ENCODE measurements around the gene CIDEA. TPM values are rescaled to one million over a fixed set of nuclear protein-coding genes. Genes with fewer than 3 reads are reported as not detected.
A peak's percentile ranks its signal among the peaks of the same experiment; 100 is the strongest.

The CIDEA gene
- total RNA-seq, 1 donor from 2014 or later: 1.5 TPM

GRCh38 chr18:12271376-12272235 lies 17.4 kb downstream of the CIDEA start:
- peak overlapping the region; percentile 52 for H3K4me3 ChIP-seq (ENCODE audit: low read depth, low read length)
- DNase-seq (ENCODE audit: low read depth): no peak
- peak; percentile 77 for TF ChIP-seq CTCF (conservative IDR thresholded peaks at IDR 0.05; ENCODE audit: low read depth, low read length)

- DNase-seq (ENCODE audit: low read depth): no peak
- no peak for TF ChIP-seq CTCF (conservative IDR thresholded peaks at IDR 0.05; ENCODE audit: low read depth, low read length)
These were observed 20.6 kb downstream of the CIDEA start for GRCh38 chr18:12274793-12275192.

GRCh38 chr18:12276736-12277554 lies 22.8 kb downstream of the CIDEA start:
- no peak for TF ChIP-seq CTCF (conservative IDR thresholded peaks at IDR 0.05; ENCODE audit: low read depth, low read length)
- DNase-seq (ENCODE audit: low read depth): no peak
- no peak overlapping the region for H3K4me3 ChIP-seq (ENCODE audit: low read depth, low read length)

More at GRCh38 chr18:12274793-12275192, 20.6 kb downstream of the CIDEA start:
- no peak overlapping the region for H3K4me3 ChIP-seq (ENCODE audit: low read depth, low read length)

GRCh38 chr18:12278215-12278671 lies 24.1 kb downstream of the CIDEA start:
- H3K4me3 ChIP-seq (ENCODE audit: low read depth, low read length): no peak overlapping the region
- DNase-seq (ENCODE audit: low read depth): no peak

GRCh38 chr18:12278741-12279682 lies 24.9 kb downstream of the CIDEA start:
- no peak for TF ChIP-seq CTCF (conservative IDR thresholded peaks at IDR 0.05; ENCODE audit: low read depth, low read length)
- H3K4me3 ChIP-seq (ENCODE audit: low read depth, low read length): peak overlapping the region; percentile 3
- DNase-seq (ENCODE audit: low read depth): no peak

More at GRCh38 chr18:12278215-12278671, 24.1 kb downstream of the CIDEA start:
- TF ChIP-seq CTCF (conservative IDR thresholded peaks at IDR 0.05; ENCODE audit: low read depth, low read length): peak; percentile 14

All from epithelial cell of proximal tubule (primary cell).